ENCODE data around the gene PRKCA.

- TF ChIP-seq TAF1 (IDR thresholded peaks at IDR 0.05; ENCODE audit: borderline replicate concordance, low read depth, low read length) (no peak), POLR2A (IDR thresholded peaks at IDR 0.05; ENCODE audit: low read depth, low read length) (no peak), POLR2AphosphoS5 (IDR thresholded peaks at IDR 0.05; ENCODE audit: low read depth, low read length) (no peak)
Measured at GRCh38 chr17:66443606-66444005, 141.2 kb downstream of the PRKCA start.
